NCI-H748 (cell line): ENCODE results near the gene MYO5B.
"Not testable (repeated sequence)": the region's sequence is repeated elsewhere in the genome, so short reads cannot be mapped to it uniquely, and the experiment has no call there.

Source experiments
- DNase-seq: peaks from one replicate; lab custom pipeline; 2025; ENCODE audit not compliant: unreplicated experiment; lab: John Stamatoyannopoulos, UW

MYO5B gene

GRCh38 chr18:49811151-49811938 is 383.6 kb downstream of the MYO5B start:
- DNase-seq: peak; percentile 55

- DNase-seq: not testable (repeated sequence)
Observed at GRCh38 chr18:49808553-49809191, 386.3 kb downstream of the MYO5B start.

- no peak for DNase-seq
Observed at GRCh38 chr18:49804096-49804495, 390.9 kb downstream of the MYO5B start.

- no peak for DNase-seq
Observed at GRCh38 chr18:49802623-49803022, 392.3 kb downstream of the MYO5B start.

- not testable (repeated sequence) for DNase-seq
Observed at GRCh38 chr18:49800491-49800890, 394.5 kb downstream of the MYO5B start.

- not testable (repeated sequence) for DNase-seq
Observed at GRCh38 chr18:49799806-49800205, 395.1 kb downstream of the MYO5B start.

GRCh38 chr18:49798001-49798400 is 396.9 kb downstream of the MYO5B start:
- no peak for DNase-seq

- no peak for DNase-seq
Observed at GRCh38 chr18:49795612-49796552, 399.1 kb downstream of the MYO5B start.

GRCh38 chr18:49794743-49795142 is 400.2 kb downstream of the MYO5B start:
- DNase-seq: no peak

- DNase-seq: not testable (repeated sequence)
Observed at GRCh38 chr18:49789560-49790134, 405.3 kb downstream of the MYO5B start.

GRCh38 chr18:49788327-49788898 is 406.5 kb downstream of the MYO5B start:
- DNase-seq: no peak

GRCh38 chr18:49786019-49786720 is 408.8 kb downstream of the MYO5B start:
- no peak for DNase-seq

GRCh38 chr18:49784427-49785185 is 410.3 kb downstream of the MYO5B start:
- no peak for DNase-seq

- DNase-seq: not testable (repeated sequence)
Observed at GRCh38 chr18:49783631-49784030, 411.3 kb downstream of the MYO5B start.

- no peak for DNase-seq
Observed at GRCh38 chr18:49778826-49779465, 416.0 kb downstream of the MYO5B start.
